KMS-11 (cell line): ENCODE data around the gene TRAM2.

Experiments used
- H2AFZ ChIP-seq: fragments of 200-600 bp; sonication (generic); 2 replicates; pipeline ENCODE4 v1.6.1; 2016; ENCODE audit warnings: antibody characterized with exemption, mixed run types, low read depth
- H3K27ac ChIP-seq: fragments of 200-600 bp; sonication (generic); 2 replicates; pipeline ENCODE4 v1.6.1; 2016; ENCODE audit warnings: mild to moderate bottlenecking, mixed run types
- H3K27me3 ChIP-seq: fragments of 200-600 bp; sonication (generic); 2 replicates; pipeline ENCODE4 v1.6.1; 2017; ENCODE audit warnings: mild to moderate bottlenecking, low read depth, mixed run types, moderate library complexity; ENCODE audit not compliant: insufficient read depth
- H3K36me3 ChIP-seq: fragments of 200-600 bp; sonication (generic); 2 replicates; pipeline ENCODE4 v1.6.1; 2017; ENCODE audit warnings: mild to moderate bottlenecking, mixed run types; ENCODE audit not compliant: insufficient read depth
- H3K4me1 ChIP-seq: fragments of 200-600 bp; sonication (generic); 2 replicates; pipeline ENCODE4 v1.6.1; 2016; ENCODE audit warnings: mild to moderate bottlenecking, low read depth, mixed run types; ENCODE audit not compliant: poor library complexity, severe bottlenecking
- H3K4me2 ChIP-seq: fragments of 200-600 bp; sonication (generic); 2 replicates; pipeline ENCODE4 v1.7.0; 2016; ENCODE audit warnings: mild to moderate bottlenecking, mixed run types
- H3K4me3 ChIP-seq: fragments of 200-600 bp; sonication (generic); IDR thresholded peaks from 2 replicates; pipeline ENCODE4 v1.6.1; 2017; ENCODE audit warnings: low read depth, low read length, mixed read lengths; ENCODE audit not compliant: insufficient read depth
- H3K79me2 ChIP-seq: fragments of 200-600 bp; sonication (generic); 2 replicates; pipeline ENCODE4 v1.6.1; 2016; ENCODE audit warnings: low read depth, mixed run types; ENCODE audit not compliant: insufficient read depth
- H3K9ac ChIP-seq: fragments of 200-600 bp; sonication (generic); 2 replicates; pipeline ENCODE4 v1.6.1; 2016; ENCODE audit warnings: mild to moderate bottlenecking, mixed run types
- H4K20me1 ChIP-seq: fragments of 200-600 bp; sonication (generic); 2 replicates; pipeline ENCODE4 v1.6.1; 2016; ENCODE audit warnings: mild to moderate bottlenecking, mixed run types; ENCODE audit not compliant: insufficient read depth
- TF ChIP-seq, protein P1 (sequence below): fragments of 200-600 bp; sonication (generic); conservative IDR thresholded peaks from 2 replicates; pipeline ENCODE4 v1.6.1; 2017; ENCODE audit warnings: low read depth, mild to moderate bottlenecking, antibody characterized with exemption, low read length, moderate library complexity, mixed read lengths

The TRAM2 gene

DNA sequence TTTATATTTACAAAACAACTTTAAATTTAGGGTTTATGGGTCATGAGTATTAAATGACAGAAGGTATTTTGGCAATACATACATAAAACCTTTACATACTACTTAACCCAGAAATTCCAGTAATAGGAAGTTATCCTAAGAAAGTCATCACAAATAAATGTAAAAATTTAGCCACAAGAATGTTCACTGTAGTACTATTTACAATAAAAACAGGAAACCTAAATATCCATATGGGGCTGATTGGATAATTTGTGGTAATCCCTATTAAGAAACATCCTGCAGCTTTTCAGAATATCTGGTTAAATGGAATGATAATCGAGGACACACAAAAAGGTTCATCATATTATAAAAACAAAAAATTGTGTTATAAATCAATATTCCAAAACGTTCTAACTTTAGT, 44.4 kb downstream of the TRAM2 start:
- Histone ChIP-seq H3K27ac (peak overlapping the region; percentile 84; the same call in 1 of the 2 replicates), H4K20me1 (no peaks in the 10 kb centered on the region), H3K9ac (no peak overlapping the region), H3K4me2 (peak overlapping the region; percentile 90), H3K4me1 (peaks cover 98% of the 10 kb centered on the region), H3K4me3 (no peak overlapping the region), H2AFZ (no peak overlapping the region), H3K79me2 (peaks cover 64% of the 10 kb centered on the region), H3K27me3 (no peaks in the 10 kb centered on the region), H3K36me3 (no peaks in the 10 kb centered on the region; the same call in 1 of the 2 replicates)
- TF ChIP-seq, protein P1, sequence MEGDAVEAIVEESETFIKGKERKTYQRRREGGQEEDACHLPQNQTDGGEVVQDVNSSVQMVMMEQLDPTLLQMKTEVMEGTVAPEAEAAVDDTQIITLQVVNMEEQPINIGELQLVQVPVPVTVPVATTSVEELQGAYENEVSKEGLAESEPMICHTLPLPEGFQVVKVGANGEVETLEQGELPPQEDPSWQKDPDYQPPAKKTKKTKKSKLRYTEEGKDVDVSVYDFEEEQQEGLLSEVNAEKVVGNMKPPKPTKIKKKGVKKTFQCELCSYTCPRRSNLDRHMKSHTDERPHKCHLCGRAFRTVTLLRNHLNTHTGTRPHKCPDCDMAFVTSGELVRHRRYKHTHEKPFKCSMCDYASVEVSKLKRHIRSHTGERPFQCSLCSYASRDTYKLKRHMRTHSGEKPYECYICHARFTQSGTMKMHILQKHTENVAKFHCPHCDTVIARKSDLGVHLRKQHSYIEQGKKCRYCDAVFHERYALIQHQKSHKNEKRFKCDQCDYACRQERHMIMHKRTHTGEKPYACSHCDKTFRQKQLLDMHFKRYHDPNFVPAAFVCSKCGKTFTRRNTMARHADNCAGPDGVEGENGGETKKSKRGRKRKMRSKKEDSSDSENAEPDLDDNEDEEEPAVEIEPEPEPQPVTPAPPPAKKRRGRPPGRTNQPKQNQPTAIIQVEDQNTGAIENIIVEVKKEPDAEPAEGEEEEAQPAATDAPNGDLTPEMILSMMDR: no peak

DNA sequence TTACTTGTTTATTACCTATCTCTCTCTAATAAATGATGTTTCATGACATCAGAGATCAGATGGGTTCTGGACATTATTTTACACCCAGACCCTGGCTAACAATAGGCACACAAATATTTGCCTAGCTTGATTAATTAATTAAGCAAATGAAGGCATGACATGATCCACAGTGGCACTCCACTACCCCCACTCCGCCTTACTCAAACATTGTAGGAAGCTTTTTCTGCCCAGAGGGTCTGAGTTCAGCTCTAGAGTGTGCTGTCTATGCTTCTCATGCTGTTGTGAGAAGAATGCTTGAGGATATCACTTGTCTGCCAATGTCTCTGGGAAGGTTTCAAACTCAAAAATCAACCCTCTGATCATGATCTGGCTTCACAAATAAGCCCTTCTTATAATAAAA, 45.0 kb downstream of the TRAM2 start:
- H3K27ac ChIP-seq: peak overlapping the region; percentile 84
- no peak overlapping the region for H2AFZ ChIP-seq
- peak overlapping the region; percentile 90 for H3K4me2 ChIP-seq
- TF ChIP-seq, protein P1: no peak
- H3K9ac ChIP-seq: no peak overlapping the region
- H3K79me2 ChIP-seq: peaks cover 69% of the 10 kb centered on the region
- H3K4me1 ChIP-seq: peaks cover 98% of the 10 kb centered on the region
- no peaks in the 10 kb centered on the region for H3K27me3 ChIP-seq
- no peak overlapping the region for H3K4me3 ChIP-seq
- H3K36me3 ChIP-seq: no peaks in the 10 kb centered on the region; the same call in 1 of the 2 replicates
- no peaks in the 10 kb centered on the region for H4K20me1 ChIP-seq

DNA sequence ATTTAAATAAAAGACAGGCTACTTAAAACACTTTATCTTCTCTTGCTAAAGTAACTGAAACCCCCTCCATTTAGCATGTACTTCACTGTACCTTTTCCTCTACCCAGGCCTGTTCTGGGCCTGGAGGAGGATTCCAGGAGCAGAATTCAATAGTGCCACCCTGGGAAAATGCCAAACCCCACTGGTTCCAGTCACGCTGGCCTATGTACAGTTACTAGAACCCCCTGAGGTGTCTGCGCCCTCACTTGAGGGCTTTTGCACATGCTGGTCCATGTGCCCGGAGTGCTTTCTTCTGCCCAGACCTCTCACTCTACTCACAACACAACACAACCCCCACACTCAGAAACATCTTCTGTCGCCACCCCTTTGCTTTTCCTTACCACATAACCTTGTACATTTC, 45.5 kb downstream of the TRAM2 start:
- H3K36me3 ChIP-seq: no peaks in the 10 kb centered on the region; the same call in 1 of the 2 replicates
- peak overlapping the region; percentile 90 for H3K4me2 ChIP-seq
- peak overlapping the region; percentile 84 for H3K27ac ChIP-seq
- peaks cover 73% of the 10 kb centered on the region for H3K79me2 ChIP-seq
- H2AFZ ChIP-seq: no peak overlapping the region
- H3K4me1 ChIP-seq: peaks cover 98% of the 10 kb centered on the region
- no peaks in the 10 kb centered on the region for H3K27me3 ChIP-seq
- H4K20me1 ChIP-seq: no peaks in the 10 kb centered on the region
- no peak overlapping the region for H3K9ac ChIP-seq
- TF ChIP-seq, protein P1: no peak
- H3K4me3 ChIP-seq: no peak overlapping the region

DNA sequence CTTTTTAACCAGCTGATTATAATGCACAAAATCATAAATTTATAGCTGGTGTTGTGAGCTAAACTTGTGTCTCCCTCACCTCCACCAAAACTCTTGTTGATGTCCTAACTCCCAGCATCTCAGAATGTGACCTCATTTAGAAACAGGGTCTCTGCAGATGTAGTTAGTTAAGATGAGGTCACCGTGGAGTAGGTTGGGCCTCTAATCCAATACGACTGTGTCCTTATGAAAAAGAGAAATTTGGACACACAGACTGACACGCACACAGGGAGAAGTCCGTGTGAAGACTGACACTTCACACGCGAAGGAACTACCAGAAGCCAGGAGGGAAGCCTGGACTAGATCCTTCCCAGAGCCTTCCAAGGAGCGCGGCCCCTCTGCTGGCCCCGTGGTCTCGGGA, 46.5 kb downstream of the TRAM2 start:
- H3K79me2 ChIP-seq: peaks cover 82% of the 10 kb centered on the region
- H3K4me3 ChIP-seq: no peak overlapping the region
- peak overlapping the region; percentile 84 for H3K27ac ChIP-seq
- peak overlapping the region; percentile 40 for H3K9ac ChIP-seq
- H4K20me1 ChIP-seq: no peaks in the 10 kb centered on the region
- peak overlapping the region; percentile 90 for H3K4me2 ChIP-seq
- no peaks in the 10 kb centered on the region; the same call in 1 of the 2 replicates for H3K36me3 ChIP-seq
- H3K4me1 ChIP-seq: peaks cover 98% of the 10 kb centered on the region
- no peak overlapping the region for H2AFZ ChIP-seq
- TF ChIP-seq, protein P1: no peak
- no peaks in the 10 kb centered on the region for H3K27me3 ChIP-seq
